Measurements from ENCODE around the gene CRIP3. TPM values are rescaled to one million over a fixed set of nuclear protein-coding genes. Genes with fewer than 3 reads are reported as not detected.

CRIP3 gene
- total RNA-seq, 2 experiments from 2014 or later: 1.8 to 2.0 TPM

DNA sequence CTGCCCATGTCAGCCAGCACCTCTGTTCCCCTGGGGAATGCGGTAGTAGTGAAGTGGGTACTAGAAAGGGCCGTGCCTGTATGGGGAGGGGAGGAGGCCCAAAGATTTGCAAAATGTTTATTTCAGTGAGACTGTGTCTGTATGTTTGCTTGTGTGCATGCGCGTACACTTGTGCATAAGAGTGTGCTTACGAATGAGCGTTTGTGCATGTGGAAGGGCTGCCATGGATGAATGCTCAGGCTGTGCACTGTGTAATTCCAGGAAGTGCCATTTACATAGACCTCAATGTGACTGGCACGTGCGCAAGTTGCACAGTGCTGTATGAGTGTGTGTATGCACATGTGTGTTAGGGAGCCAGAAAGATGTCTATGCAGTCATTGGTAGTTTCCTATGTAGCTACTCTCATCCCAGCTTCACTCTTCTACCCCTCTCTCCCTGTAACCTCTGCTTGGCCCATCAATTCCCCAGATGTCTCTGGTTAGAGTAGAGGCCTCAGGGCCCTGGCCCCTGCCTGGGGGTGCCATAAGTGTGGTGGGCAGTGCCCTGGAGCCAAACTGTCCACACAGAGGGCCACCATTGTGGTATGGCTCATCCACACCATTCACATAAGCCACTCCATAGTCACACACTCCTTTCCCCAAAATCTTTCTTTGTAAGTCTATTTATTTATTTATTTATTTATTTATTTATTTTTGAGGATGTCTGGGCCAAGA, 37.4 kb downstream of the CRIP3 start:
- TF ChIP-seq CTCF (IDR thresholded peaks at IDR 0.05): no peak
- CTCF ChIA-PET: interaction anchor here (0.6 kb wide), 1 partner anchor 42 kb away, joined by 3 read pairs; the partner anchor contains the start of gene DNPH1
- Histone ChIP-seq H3K4me1 (ENCODE audit: insufficient read depth, low read length) (peaks cover 29% of the 10 kb centered on the region), H3K4me3 (ENCODE audit: low read length) (no peak overlapping the region), H3K27ac (ENCODE audit: low read depth in 1 of 2, low read length in 2 of 2) (no peak overlapping the region), H3K27me3 (ENCODE audit: control insufficient read depth in 1 of 2, insufficient read depth in 2 of 2, low read length in 2 of 2) (peaks cover 0 to 4% of the 10 kb centered on the region in 2 experiments), H3K9me3 (ENCODE audit: control insufficient read depth in 1 of 2, insufficient read depth in 1 of 2, low read length in 2 of 2) (no peaks in the 10 kb centered on the region), H3K36me3 (ENCODE audit: insufficient read depth, low read length) (no peaks in the 10 kb centered on the region)
- no peak overlapping the region for H3K4me3 Mint-ChIP-seq
- H3K27ac Mint-ChIP-seq: no peak overlapping the region
- peaks cover 19% of the 10 kb centered on the region for H3K4me1 Mint-ChIP-seq (ENCODE audit: low read depth)
- ATAC-seq (ENCODE audit: poor library complexity) (no peak), DNase-seq (no peak)
- intact Hi-C loops (cut with DNase I, micrococcal nuclease): no loop called here
- H3K27me3 Mint-ChIP-seq: peaks cover 24% of the 10 kb centered on the region
- no peaks in the 10 kb centered on the region for H3K36me3 Mint-ChIP-seq (ENCODE audit: low read depth)
- H3K9me3 Mint-ChIP-seq: no peaks in the 10 kb centered on the region
- POLR2A ChIA-PET: no interaction called here

DNA sequence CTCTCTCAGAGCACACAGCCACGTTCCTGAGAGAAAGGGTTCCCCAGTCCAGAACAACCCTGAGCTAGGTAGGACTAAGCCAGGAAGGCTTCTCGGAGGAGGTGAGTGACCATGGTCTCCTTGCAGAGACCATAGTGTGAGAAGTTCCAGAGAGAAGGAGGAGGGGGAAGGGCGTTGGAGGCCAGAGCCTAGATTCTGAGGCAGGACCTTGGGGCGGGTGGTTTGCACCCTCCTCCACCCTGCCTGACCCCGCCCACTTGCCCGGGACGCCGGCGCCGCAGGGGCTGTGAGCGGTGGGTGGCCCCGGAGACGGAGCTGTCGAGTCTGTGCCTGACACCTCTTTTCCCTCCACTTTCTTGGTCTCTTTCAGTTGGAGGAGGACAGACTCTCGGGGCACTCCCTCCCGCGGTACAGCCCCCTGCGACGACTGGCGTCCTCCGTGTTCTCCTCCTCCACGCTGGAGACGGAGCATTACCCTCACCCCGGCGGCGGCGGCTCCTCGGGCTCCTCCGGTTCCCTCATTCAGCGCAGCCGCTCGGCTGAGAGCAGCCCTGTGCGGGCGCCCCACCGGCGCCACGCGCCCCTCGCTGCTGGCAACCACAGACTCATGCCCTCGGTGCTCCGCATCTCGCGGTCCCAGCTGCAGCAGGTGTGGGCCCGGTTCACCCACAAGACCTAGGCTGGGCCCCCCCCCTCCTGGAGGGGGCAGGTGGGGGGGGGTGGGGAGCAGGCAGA, 39.2 kb downstream of the CRIP3 start:
- POLR2A ChIA-PET: interaction anchor here (0.6 to 1.6 kb wide), 3 partner anchors 100 to 1390 kb away, joined by 3 to 5 read pairs (median 3); partner anchors contain the start of gene ZNF318

More for the DNA sequence above, 39.2 kb downstream of the CRIP3 start:
- H3K27ac Mint-ChIP-seq: no peak overlapping the region
- ATAC-seq (ENCODE audit: poor library complexity) (peak; percentile 81), DNase-seq (peak in 12 of 14 experiments; percentile 6 to 63 (median 35))
- Histone ChIP-seq H3K4me3 (ENCODE audit: low read length) (peak overlapping the region; percentile 58), H3K27ac (ENCODE audit: low read depth in 1 of 2, low read length in 2 of 2) (no peak overlapping the region), H3K9me3 (ENCODE audit: control insufficient read depth in 1 of 2, insufficient read depth in 1 of 2, low read length in 2 of 2) (no peaks in the 10 kb centered on the region), H3K27me3 (ENCODE audit: control insufficient read depth in 1 of 2, insufficient read depth in 2 of 2, low read length in 2 of 2) (peaks cover 0 to 4% of the 10 kb centered on the region in 2 experiments), H3K4me1 (ENCODE audit: insufficient read depth, low read length) (peaks cover 15% of the 10 kb centered on the region), H3K36me3 (ENCODE audit: insufficient read depth, low read length) (no peaks in the 10 kb centered on the region)
- H3K9me3 Mint-ChIP-seq: no peaks in the 10 kb centered on the region
- intact Hi-C loops (cut with DNase I, micrococcal nuclease): loop anchor here in 1 of 2 experiments (5.0 kb wide), 1 partner anchor 68 kb away; no protein-coding TSS in a partner anchor
- H3K4me3 Mint-ChIP-seq: peak overlapping the region; percentile 62
- CTCF ChIA-PET: interaction anchor here (1.0 to 1.2 kb wide), 2 partner anchors 40 to 129 kb away, joined by 3 read pairs; partner anchors contain the start of gene DNPH1
- no peaks in the 10 kb centered on the region for H3K36me3 Mint-ChIP-seq (ENCODE audit: low read depth)
- peaks cover 19% of the 10 kb centered on the region for H3K4me1 Mint-ChIP-seq (ENCODE audit: low read depth)
- peaks cover 16% of the 10 kb centered on the region for H3K27me3 Mint-ChIP-seq
- no peak for TF ChIP-seq CTCF (IDR thresholded peaks at IDR 0.05)

Data from CD4-positive, alpha-beta T cell (primary cell).